Transverse colon (tissue), 4 donors: ENCODE data around the gene PPP1R12B. TPM values are rescaled to one million over a fixed set of nuclear protein-coding genes. Genes with fewer than 3 reads are reported as not detected.
"Not testable (repeated sequence)": the region's sequence is repeated elsewhere in the genome, so short reads cannot be mapped to it uniquely, and the experiment has no call there.

ENCODE experiments used
- DNase-seq: peaks from one replicate; pipeline ENCODE4 v3.0.0-alpha.2; 2019
- H3K27ac ChIP-seq, 4 donors: fragments of 200-600 bp; sonication (generic); 2 replicates each; pipeline ENCODE4 v1.5.1; 2016 to 2018; ENCODE audit warnings: inconsistent platforms in 4 of 4
- H3K27me3 ChIP-seq: fragments of 200-600 bp; sonication (generic); 2 replicates; pipeline ENCODE4 v1.5.1; 2017; ENCODE audit warnings: inconsistent platforms
- H3K36me3 ChIP-seq, 4 donors: fragments of 200-600 bp; sonication (generic); 2 replicates each; pipeline ENCODE4 v1.5.1; 2017 to 2019; ENCODE audit warnings: inconsistent platforms in 4 of 4
- H3K4me1 ChIP-seq, 4 donors: fragments of 200-600 bp; sonication (generic); 2 replicates each; pipeline ENCODE4 v1.5.1; 2017 to 2020; ENCODE audit warnings: inconsistent platforms in 4 of 4
- H3K4me3 ChIP-seq, 4 donors: fragments of 200-600 bp; sonication (generic); 1 replicate in 1 of 4; 2 replicates in 3 of 4; pipeline versions ENCODE4 v1.5.1 to v1.6.1; 2017 to 2019; ENCODE audit warnings: inconsistent platforms in 4 of 4
- H3K9me3 ChIP-seq, 2 donors: fragments of 200-600 bp; sonication (generic); 2 replicates each; pipeline ENCODE4 v1.5.1; 2017 to 2019; ENCODE audit warnings: inconsistent platforms in 2 of 2
- EP300 ChIP-seq: sonication (generic); formaldehyde crosslinking; IDR thresholded peaks from one replicate; pipeline ENCODE4 v1.6.1; 2017; ENCODE audit warnings: antibody characterized with exemption, low read depth
- POLR2A ChIP-seq: fragments of 450-650 bp; IDR thresholded peaks from one replicate; pipeline ENCODE4 v1.6.1; 2016; ENCODE audit warnings: antibody characterized with exemption, mild to moderate bottlenecking, moderate library complexity
- POLR2AphosphoS5 ChIP-seq, 3 donors: sonication (generic); formaldehyde crosslinking; IDR thresholded peaks; one replicate each; pipeline ENCODE4 v1.6.1; 2016; ENCODE audit warnings: antibody characterized with exemption in 3 of 3
- WGBS, 2 donors: methylation state at CpG; one replicate each; pipeline ENCODE4 v1.1.5; 2018; ENCODE audit warnings: low coverage in 1 of 2; 5-methylcytosine and 5-hydroxymethylcytosine counted together
- in situ Hi-C, 4 donors: fragments of 200-750 bp; cut with MboI; loops; one replicate each; pipeline versions ENCODE4 v1.15.0 to v1.15.1; 2017; ENCODE audit warnings: low sequenced_read_pairs in 3 of 4, low pct_ligation_motif_present in 1 of 4, low pct_unique_long_range_greater_than_20kb in 1 of 4
- intact Hi-C: fragments of 100-400 bp; cut with DNase I; formaldehyde crosslinking; loops from one replicate; pipeline ENCODE4 v1.15.1; 2023; ENCODE audit warnings: low total_unique reads
- total RNA-seq, 4 donors: library from RNA; depleted of rRNA; stranded (reverse); fragments of >200 nt; gene quantifications; one replicate each; pipeline ENCODE4 v1.1.0, GENCODE V29; 2016
- TF ChIP-seq, protein P1 (sequence below), 5 experiments: fragments of 200-600 bp in 3 of 5; fragments of 450-650 bp in 2 of 5; sonication (generic) in 3 of 5; IDR thresholded peaks; 1 replicate in 2 of 5; 2 replicates in 3 of 5; pipeline ENCODE4 v1.5.1; 2016 to 2017; ENCODE audit warnings: antibody characterized with exemption in 5 of 5, inconsistent platforms in 3 of 5, mild to moderate bottlenecking in 2 of 5, moderate library complexity in 1 of 5

Gene PPP1R12B
- total RNA-seq, 4 donors from 2014 or later = 92.7 to 254 (median 137) TPM

DNA sequence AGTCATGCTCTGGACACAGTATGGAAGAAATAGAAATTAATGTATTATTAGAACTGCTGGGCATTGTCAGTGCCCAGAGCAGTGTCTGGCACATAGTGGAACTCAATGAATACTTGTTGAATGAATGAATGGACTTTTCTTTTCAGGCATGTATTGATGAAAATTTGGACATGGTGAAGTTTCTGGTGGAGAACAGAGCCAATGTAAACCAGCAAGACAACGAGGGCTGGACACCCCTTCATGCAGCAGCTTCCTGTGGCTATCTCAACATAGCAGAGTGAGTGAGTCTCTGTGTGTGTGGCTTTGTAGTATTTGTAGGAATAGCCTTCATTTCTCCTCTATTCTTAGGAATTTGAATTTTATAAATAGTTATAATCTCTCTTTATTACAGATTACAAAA lies 68.1 kb downstream of the PPP1R12B start:
- DNase-seq = no peak
- WGBS, 2 donors = 67 to 86% methylated on average over 1 of the region's 1 CpG
- TF ChIP-seq EP300 (no peak), POLR2AphosphoS5 (IDR thresholded peaks at IDR 0.05) (no peak), POLR2A (no peak)
- TF ChIP-seq, protein P1, sequence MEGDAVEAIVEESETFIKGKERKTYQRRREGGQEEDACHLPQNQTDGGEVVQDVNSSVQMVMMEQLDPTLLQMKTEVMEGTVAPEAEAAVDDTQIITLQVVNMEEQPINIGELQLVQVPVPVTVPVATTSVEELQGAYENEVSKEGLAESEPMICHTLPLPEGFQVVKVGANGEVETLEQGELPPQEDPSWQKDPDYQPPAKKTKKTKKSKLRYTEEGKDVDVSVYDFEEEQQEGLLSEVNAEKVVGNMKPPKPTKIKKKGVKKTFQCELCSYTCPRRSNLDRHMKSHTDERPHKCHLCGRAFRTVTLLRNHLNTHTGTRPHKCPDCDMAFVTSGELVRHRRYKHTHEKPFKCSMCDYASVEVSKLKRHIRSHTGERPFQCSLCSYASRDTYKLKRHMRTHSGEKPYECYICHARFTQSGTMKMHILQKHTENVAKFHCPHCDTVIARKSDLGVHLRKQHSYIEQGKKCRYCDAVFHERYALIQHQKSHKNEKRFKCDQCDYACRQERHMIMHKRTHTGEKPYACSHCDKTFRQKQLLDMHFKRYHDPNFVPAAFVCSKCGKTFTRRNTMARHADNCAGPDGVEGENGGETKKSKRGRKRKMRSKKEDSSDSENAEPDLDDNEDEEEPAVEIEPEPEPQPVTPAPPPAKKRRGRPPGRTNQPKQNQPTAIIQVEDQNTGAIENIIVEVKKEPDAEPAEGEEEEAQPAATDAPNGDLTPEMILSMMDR (IDR thresholded peaks at IDR 0.05) = no peak

DNA sequence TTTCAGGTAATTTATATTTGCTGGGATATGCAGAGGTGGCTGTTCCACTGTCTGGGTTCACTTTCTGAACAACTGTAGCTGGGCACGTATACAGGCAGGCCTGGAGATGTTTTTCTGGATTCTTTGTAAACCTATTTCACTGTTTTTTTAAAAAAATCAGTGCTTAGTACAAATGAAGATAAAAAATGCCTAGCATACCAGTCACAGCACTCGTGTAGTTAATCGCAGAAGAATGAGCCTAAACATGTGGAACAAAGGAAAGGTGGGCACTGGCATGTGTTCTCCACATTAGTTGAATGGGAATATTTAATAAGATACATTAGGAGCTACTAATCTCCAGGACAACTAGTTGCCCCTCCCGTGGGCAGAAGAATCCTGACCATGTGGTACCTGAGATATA lies 68.6 kb downstream of the PPP1R12B start:
- H3K36me3 ChIP-seq, in situ Hi-C loops, DNase-seq, H3K4me3 ChIP-seq, H3K4me1 ChIP-seq, H3K9me3 ChIP-seq, H3K27me3 ChIP-seq, H3K27ac ChIP-seq, intact Hi-C loops: not testable (repeated sequence)
- 81 to 90% methylated on average over 4 of the region's 4 CpGs for WGBS, 2 donors

More for the DNA sequence above, 68.1 kb downstream of the PPP1R12B start:
- in situ Hi-C loops (no loop called here), intact Hi-C loops (no loop called here)
- Histone ChIP-seq H3K36me3 (no peaks in the 10 kb centered on the region), H3K27me3 (no peaks in the 10 kb centered on the region), H3K27ac (no peak overlapping the region), H3K9me3 (no peaks in the 10 kb centered on the region), H3K4me1 (no peaks in the 10 kb centered on the region), H3K4me3 (no peak overlapping the region)

DNA sequence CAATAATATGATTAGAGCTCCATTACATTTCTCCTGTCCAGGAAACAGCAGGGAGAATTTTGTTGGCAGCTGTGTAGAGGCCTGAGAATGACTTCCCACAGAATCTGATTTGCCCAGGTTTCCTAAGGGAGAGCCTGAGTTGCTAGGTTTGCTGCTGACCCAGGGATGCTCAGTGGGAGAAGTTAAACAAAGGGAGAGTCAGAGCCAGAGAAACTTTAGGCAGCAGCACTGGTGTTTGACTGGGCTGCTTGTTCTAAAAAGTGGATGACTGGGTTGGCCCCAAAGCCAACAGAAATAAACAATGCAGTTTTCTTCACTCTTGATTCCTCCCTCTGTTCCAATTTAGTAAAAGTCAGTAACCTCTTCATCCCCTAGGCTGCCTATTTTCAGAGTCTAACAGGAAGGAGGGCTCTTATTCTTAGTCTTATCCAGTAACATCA lies 69.3 kb downstream of the PPP1R12B start:
- intact Hi-C loops, in situ Hi-C loops, DNase-seq, H3K27me3 ChIP-seq, H3K27ac ChIP-seq, H3K36me3 ChIP-seq, H3K4me1 ChIP-seq, H3K9me3 ChIP-seq, H3K4me3 ChIP-seq: not testable (repeated sequence)

DNA sequence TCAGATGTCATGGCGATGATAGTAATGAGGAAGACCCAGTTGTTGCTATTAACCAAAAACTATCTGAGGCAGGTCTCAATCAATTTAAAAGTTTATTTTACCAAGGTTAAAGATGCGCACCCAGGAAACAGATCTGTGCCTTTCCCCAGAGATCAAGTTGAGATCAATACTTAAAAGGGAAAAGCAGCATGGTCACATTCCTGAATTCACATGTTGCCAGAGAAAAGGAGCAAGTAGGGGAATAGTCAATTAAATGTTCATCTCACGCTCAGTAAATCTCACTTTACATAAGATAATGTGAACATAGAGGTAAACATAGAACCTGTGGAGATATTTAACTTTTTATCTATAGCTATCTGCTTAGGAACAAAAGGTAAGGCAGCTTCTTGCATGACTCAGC lies 71.2 kb downstream of the PPP1R12B start:
- H3K36me3 ChIP-seq, H3K4me3 ChIP-seq, DNase-seq, in situ Hi-C loops, H3K27me3 ChIP-seq, H3K27ac ChIP-seq, H3K9me3 ChIP-seq, H3K4me1 ChIP-seq, intact Hi-C loops: not testable (repeated sequence)
- WGBS, 2 donors = 93 to 95% methylated on average over 3 of the region's 3 CpGs

DNA sequence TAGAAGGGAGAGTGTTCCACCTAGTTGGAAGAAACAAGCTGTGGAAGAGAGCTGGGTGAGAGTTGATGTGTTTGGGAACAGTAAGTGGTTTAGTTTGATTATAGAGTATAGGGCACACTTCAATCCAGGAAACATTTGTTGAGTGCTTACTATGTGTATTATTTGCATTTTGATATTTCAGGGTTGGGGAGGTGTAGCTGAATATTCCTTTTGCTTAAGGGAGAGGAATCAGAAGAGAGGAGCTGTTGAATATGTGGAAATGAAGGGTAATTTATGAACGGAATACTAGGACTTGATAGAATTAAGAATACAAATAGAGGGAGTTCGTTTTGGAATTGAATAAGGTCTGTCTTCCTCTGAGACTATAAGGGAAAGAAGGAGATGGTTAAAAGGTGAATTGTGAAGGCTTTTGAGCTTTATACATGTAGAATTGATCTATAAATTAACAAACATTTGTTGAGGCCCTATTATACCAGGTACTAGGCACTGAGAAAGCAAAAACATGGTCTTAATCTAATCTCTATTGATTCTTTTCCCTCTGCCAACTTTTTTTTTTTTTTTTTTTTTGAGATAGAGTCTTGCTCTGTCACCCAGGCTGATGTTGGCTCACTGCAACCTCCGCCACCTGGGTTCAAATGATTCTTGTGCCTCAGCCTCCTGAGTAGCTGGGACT lies 72.1 kb downstream of the PPP1R12B start:
- intact Hi-C loops, DNase-seq, H3K4me3 ChIP-seq, H3K9me3 ChIP-seq, in situ Hi-C loops, H3K36me3 ChIP-seq, H3K27ac ChIP-seq, H3K4me1 ChIP-seq, H3K27me3 ChIP-seq: not testable (repeated sequence)
- 78 to 89% methylated on average over 2 to 3 of the region's 3 CpGs for WGBS, 2 donors

DNA sequence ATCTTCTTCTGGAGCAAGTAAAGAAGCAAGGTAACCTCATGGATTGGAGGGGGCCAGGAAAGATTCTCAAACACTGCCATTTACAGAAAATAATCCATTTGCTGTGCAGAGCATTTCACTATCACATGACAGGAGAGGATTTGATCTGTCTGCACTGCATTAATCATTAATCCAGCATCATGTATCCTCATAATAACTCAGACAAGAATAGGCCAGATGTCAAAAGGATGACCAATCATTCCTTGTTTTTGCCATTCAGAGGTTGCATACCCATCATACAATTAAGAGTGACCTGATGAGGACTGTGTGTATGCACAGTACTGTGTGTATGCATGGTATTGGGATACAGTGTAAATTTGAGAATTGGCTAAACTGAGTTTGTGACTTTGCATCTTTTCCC lies 74.2 kb downstream of the PPP1R12B start:
- H3K27me3 ChIP-seq, H3K9me3 ChIP-seq, in situ Hi-C loops, DNase-seq, H3K4me3 ChIP-seq, H3K36me3 ChIP-seq, H3K4me1 ChIP-seq, H3K27ac ChIP-seq, intact Hi-C loops: not testable (repeated sequence)

DNA sequence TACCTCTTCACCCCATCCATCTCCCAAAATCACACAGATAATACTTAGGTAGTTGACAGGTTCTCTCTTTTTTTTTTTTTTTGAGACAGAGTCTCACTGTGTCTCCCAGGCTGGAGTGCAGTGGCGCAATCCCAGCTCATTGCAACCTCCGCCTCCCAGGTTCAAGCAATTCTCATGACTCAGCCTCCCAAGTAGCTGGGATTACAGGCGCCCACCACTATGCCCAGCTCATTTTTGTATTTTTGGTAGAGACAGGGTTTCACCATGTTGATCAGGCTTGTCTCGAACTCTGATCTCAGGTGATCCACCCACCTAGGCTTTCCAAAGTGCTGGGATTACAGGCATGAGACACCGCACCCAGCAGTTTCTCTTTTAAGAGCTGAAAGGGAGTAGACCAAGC lies 75.8 kb downstream of the PPP1R12B start:
- H3K9me3 ChIP-seq, H3K4me3 ChIP-seq, H3K27me3 ChIP-seq, H3K36me3 ChIP-seq, H3K4me1 ChIP-seq, H3K27ac ChIP-seq, DNase-seq, in situ Hi-C loops, intact Hi-C loops: not testable (repeated sequence)
- 96 to 99% methylated on average over 3 to 5 of the region's 5 CpGs for WGBS, 2 donors

DNA sequence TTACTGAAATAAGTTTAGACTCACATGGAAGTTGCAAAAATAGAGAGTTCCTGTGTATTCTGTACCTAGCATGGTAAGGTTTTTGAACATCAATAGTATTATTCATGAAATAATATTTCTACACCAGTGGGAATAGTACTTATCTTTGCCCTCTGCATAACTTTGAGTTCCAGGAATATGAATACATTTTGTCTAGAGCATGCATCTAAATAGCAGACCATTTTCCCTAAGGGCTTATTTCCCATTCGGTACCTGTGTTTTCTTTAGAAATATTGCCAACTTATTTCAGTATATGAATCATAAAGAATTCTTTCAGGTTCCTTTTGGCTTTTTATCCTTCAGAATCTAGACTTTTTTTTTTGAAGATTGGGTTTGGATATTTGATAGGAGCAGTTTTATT lies 81.6 kb downstream of the PPP1R12B start:
- H3K4me1 ChIP-seq, in situ Hi-C loops, H3K9me3 ChIP-seq, H3K4me3 ChIP-seq, H3K27ac ChIP-seq, H3K27me3 ChIP-seq, DNase-seq, intact Hi-C loops: not testable (repeated sequence)
- 97% methylated on average over 1 of the region's 1 CpG; no CpG with 5 or more reads in 1 of the 2 donors for WGBS, 2 donors
- peaks cover 0 to 25% (median 3%) of the 10 kb centered on the region in 4 donors for H3K36me3 ChIP-seq

DNA sequence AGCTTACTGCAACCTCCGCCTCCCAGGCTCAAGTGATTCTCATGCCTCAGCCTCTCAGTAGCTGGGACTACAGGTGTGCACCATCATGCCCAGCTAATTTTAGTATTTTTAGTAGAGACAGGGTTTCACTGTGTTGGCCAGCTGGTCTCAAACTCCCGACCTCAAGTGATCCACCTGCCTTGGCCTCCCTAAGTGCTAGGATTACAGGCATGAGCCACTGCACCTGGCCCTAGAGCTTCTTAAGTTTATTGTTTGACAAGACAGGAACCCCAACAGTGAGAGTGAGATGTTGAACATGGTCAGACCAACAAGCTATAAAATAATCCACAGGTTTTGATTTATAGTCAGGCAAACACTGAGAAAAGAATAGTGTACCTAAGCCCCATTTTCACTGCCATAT lies 83.8 kb downstream of the PPP1R12B start:
- H3K4me3 ChIP-seq, in situ Hi-C loops, H3K27me3 ChIP-seq, H3K27ac ChIP-seq, H3K4me1 ChIP-seq, H3K9me3 ChIP-seq, DNase-seq, intact Hi-C loops: not testable (repeated sequence)
- 70 to 81% methylated on average over 2 of the region's 2 CpGs for WGBS, 2 donors
- peaks cover 0 to 37% (median 8%) of the 10 kb centered on the region in 4 donors for H3K36me3 ChIP-seq
